Measurements from ENCODE around the gene LGALS1.
"Not testable (repeated sequence)": the region's sequence is repeated elsewhere in the genome, so short reads cannot be mapped to it uniquely, and the experiment has no call there.

Gene LGALS1

GRCh38 chr22:37638391-37639069 is 36.9 kb upstream of the LGALS1 start:
- no peak for DNase-seq
- intact Hi-C loops (cut with DNase I), result no loop called here

- DNase-seq, result peak in 3 of 42 donors; percentile 23 to 56 (median 41)
- intact Hi-C loops (cut with DNase I), result no loop called here
Observed at GRCh38 chr22:37639070-37639760, 36.2 kb upstream of the LGALS1 start, which contains the start of gene SH3BP1. TSS of gene SH3BP1 (plus strand) at chr22:37639669. CDS start at chr22:37639788, 119 bp downstream.

GRCh38 chr22:37639771-37640590 is 35.5 kb upstream of the LGALS1 start:
- DNase-seq, result no peak
- intact Hi-C loops (cut with DNase I), result loop anchor here (5.0 kb wide), 1 partner anchor 42 kb away; no protein-coding TSS in a partner anchor

GRCh38 chr22:37640591-37641560 is 34.6 kb upstream of the LGALS1 start:
- intact Hi-C loops (cut with DNase I), result loop anchor here (5.0 kb wide), 1 partner anchor 41 kb away; no protein-coding TSS in a partner anchor
- DNase-seq, result no peak

GRCh38 chr22:37641561-37641949 is 33.9 kb upstream of the LGALS1 start:
- intact Hi-C loops (cut with DNase I), result loop anchor here (5.0 kb wide), 1 partner anchor 41 kb away; no protein-coding TSS in a partner anchor

GRCh38 chr22:37643225-37643847 is 32.1 kb upstream of the LGALS1 start:
- peak; percentile 51 to 95 (median 88) for DNase-seq
- intact Hi-C loops (cut with DNase I), result loop anchor here (5.0 kb wide), 1 partner anchor 39 kb away; no protein-coding TSS in a partner anchor

More at GRCh38 chr22:37641561-37641949, 33.9 kb upstream of the LGALS1 start:
- DNase-seq, result no peak

GRCh38 chr22:37647317-37647716 is 28.1 kb upstream of the LGALS1 start:
- DNase-seq, result no peak
- intact Hi-C loops (cut with DNase I), result no loop called here

GRCh38 chr22:37647928-37648327 is 27.5 kb upstream of the LGALS1 start:
- intact Hi-C loops (cut with DNase I), result no loop called here
- DNase-seq, result no peak

GRCh38 chr22:37650463-37651136 is 24.8 kb upstream of the LGALS1 start:
- no peak for DNase-seq
- intact Hi-C loops (cut with DNase I), result no loop called here

GRCh38 chr22:37654563-37655251 is 20.7 kb upstream of the LGALS1 start:
- DNase-seq, result no peak
- intact Hi-C loops (cut with DNase I), result no loop called here

GRCh38 chr22:37655252-37655563 is 20.2 kb upstream of the LGALS1 start:
- no peak for DNase-seq
- intact Hi-C loops (cut with DNase I), result no loop called here

GRCh38 chr22:37656583-37656982 is 18.9 kb upstream of the LGALS1 start:
- intact Hi-C loops (cut with DNase I); DNase-seq: not testable (repeated sequence)

GRCh38 chr22:37657590-37658132 is 17.8 kb upstream of the LGALS1 start:
- no peak for DNase-seq
- intact Hi-C loops (cut with DNase I), result no loop called here

GRCh38 chr22:37658133-37659065 is 17.0 kb upstream of the LGALS1 start, which contains the start of gene PDXP:
TSS of gene PDXP (plus strand) at chr22:37658723. CDS start at chr22:37658783, 60 bp downstream.
- intact Hi-C loops (cut with DNase I), result no loop called here
- peak; percentile 94 to 100 (median 99) for DNase-seq

Data from head of caudate nucleus (tissue), 42 donors.